Mesodermal cell (in vitro differentiated cells): Measurements from ENCODE around the gene MAG. TPM values are rescaled to one million over a fixed set of nuclear protein-coding genes. Genes with fewer than 3 reads are reported as not detected.

Experiments
- H3K27ac ChIP-seq: 2 replicates; pipeline ENCODE4 v1.7.0; 2013; ENCODE audit warnings: mild to moderate bottlenecking, low read depth, low read length, moderate library complexity; ENCODE audit not compliant: severe bottlenecking
- H3K36me3 ChIP-seq: 2 replicates; pipeline ENCODE4 v1.7.1; 2013; ENCODE audit warnings: mild to moderate bottlenecking, low read length, moderate library complexity; ENCODE audit not compliant: control insufficient read depth, insufficient read depth
- H3K4me1 ChIP-seq: one replicate; pipeline ENCODE4 v1.7.1; 2013; ENCODE audit warnings: mild to moderate bottlenecking, low read length; ENCODE audit not compliant: insufficient read depth, control insufficient read depth, poor library complexity, severe bottlenecking
- H3K4me3 ChIP-seq: 2 replicates; pipeline ENCODE4 v1.7.0; 2013; ENCODE audit warnings: low read length, control low read depth, mild to moderate bottlenecking; ENCODE audit not compliant: insufficient read depth, poor library complexity, severe bottlenecking; ENCODE audit errors: extremely low read depth
- H3K9me3 ChIP-seq: 2 replicates; pipeline ENCODE4 v1.7.1; 2013; ENCODE audit warnings: mild to moderate bottlenecking, low read length, moderate library complexity; ENCODE audit not compliant: control insufficient read depth
- WGBS, 2 experiments: methylation state at CpG; one replicate each; pipeline ENCODE4 v1.1.5; 2013; ENCODE audit warnings: missing lambda C conversion rate in 2 of 2; ENCODE audit not compliant: insufficient coverage in 2 of 2; 5-methylcytosine and 5-hydroxymethylcytosine counted together
- polyA plus RNA-seq, 2 experiments: library from polyadenylated mRNA; stranded (reverse); fragments of 50-300 nt; gene quantifications; one replicate each; pipeline ENCODE4 v1.2.3, GENCODE V29; 2013

MAG gene
- polyA plus RNA-seq (2013, experiment 1 of 2) = not detected
- not detected for polyA plus RNA-seq (2013, experiment 2 of 2)

- H3K27ac ChIP-seq = no peak within 1 kb of the TSS
- no peaks in the 10 kb centered on the region for H3K36me3 ChIP-seq
- H3K4me3 ChIP-seq = no peak within 1 kb of the TSS
- H3K4me1 ChIP-seq = peaks cover 5% of the 10 kb centered on the region
- H3K9me3 ChIP-seq = no peaks in the 10 kb centered on the region
- 80% methylated on average over 7 to 12 of the region's 12 CpGs for WGBS, 2 experiments
Measured at GRCh38 chr19:35291916-35292315, at the start of gene MAG. MAG (plus strand) TSS chr19:35292161; CDS start chr19:35295409, 3,248 bp downstream.

DNA sequence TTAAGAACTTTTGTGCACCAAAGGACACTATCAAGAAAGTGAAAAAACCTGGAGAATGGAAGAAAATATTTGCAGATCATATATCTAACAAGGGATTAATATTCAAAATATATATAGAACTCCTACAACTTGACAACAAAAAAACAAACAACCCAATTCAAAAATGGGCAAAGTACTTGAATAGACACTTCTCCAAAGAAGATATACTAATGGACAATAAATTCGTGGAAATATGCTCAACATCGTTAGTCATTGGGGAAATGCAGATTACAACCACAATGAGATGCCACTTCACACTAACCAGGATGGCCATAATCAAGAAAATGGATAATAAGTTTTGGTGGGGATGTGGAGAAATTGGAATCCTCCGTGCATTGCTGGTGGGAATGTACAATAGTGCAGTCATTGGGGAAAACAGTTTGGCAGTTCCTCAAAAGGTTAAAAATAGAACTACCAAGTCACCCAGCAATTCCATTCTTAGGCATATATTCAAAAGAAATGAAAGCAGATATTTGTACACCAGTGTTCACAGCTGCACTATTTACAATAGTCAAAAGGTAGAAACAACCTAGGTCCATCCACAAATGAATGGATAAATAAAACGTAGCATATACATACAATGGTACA is 45.4 kb upstream of the MAG start:
- no peak overlapping the region for H3K27ac ChIP-seq
- H3K9me3 ChIP-seq = no peaks in the 10 kb centered on the region
- H3K4me3 ChIP-seq = no peak overlapping the region
- H3K4me1 ChIP-seq = peaks cover 7% of the 10 kb centered on the region
- peaks cover 7% of the 10 kb centered on the region for H3K36me3 ChIP-seq
- 88 to 100% methylated on average over 1 of the region's 4 CpGs for WGBS, 2 experiments

DNA sequence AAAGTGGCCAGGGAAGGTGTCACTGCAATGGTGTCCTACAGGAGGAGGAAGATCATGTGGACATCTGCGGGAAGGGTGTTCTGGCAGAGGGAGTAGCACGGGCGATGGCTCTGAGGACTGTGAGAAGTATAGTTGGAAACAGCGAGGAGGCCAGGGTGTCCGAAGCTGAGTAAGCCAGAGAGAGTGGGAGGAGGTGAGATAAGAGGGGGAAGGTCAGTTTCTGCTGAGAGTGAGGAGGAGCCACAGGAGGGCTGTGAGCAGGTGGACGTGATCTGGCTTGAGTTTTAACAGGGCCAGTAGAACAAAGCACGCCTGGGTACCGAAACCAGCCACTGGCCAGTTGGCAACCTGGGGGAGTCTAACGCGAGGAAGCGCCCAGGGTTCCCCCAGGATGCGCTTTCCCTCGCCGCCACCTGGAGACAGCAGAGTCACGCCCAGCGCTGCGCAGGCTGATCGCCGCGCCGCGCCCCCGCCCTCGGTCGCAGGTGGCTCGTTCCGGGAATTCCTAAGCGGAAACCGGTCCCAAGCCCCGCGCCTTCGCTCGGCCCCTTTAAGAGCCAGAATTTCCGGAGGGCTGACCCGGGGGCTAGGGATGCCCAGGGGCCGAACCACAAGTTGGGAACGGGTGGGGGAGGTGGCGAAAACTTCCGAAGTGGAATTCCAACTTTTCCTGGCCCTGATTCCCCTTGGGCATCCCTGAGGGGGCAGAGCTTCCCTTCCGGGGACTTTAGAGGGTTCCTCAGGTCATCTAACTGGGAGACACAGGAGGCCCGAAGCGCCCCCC is 44.2 kb upstream of the MAG start:
- Histone ChIP-seq H3K4me3 (peak overlapping the region; percentile 48), H3K4me1 (peaks cover 7% of the 10 kb centered on the region), H3K27ac (peak overlapping the region; percentile 69), H3K36me3 (peaks cover 7% of the 10 kb centered on the region), H3K9me3 (no peaks in the 10 kb centered on the region)
- 3 to 4% methylated on average over 36 to 40 of the region's 42 CpGs for WGBS, 2 experiments

- Histone ChIP-seq H3K36me3 (peaks cover 7% of the 10 kb centered on the region), H3K27ac (peak within 1 kb of the TSS; percentile 69), H3K4me1 (peaks cover 7% of the 10 kb centered on the region), H3K4me3 (peak within 1 kb of the TSS; percentile 48), H3K9me3 (no peaks in the 10 kb centered on the region)
- WGBS, 2 experiments = 0 to 1% methylated on average over 46 to 50 of the region's 69 CpGs
Measured at GRCh38 chr19:35248310-35249145, 43.4 kb upstream of the MAG start, which contains the start of gene LSR. LSR (plus strand) TSS chr19:35249002; CDS start chr19:35249023, 21 bp downstream.

GRCh38 chr19:35249146-35249847 is 42.7 kb upstream of the MAG start:
- 3 to 5% methylated on average over 20 to 33 of the region's 39 CpGs for WGBS, 2 experiments
- H3K27ac ChIP-seq = no peak overlapping the region
- H3K4me1 ChIP-seq = peaks cover 7% of the 10 kb centered on the region
- H3K36me3 ChIP-seq = peaks cover 7% of the 10 kb centered on the region
- H3K9me3 ChIP-seq = no peaks in the 10 kb centered on the region
- peak overlapping the region; percentile 48 for H3K4me3 ChIP-seq

GRCh38 chr19:35249848-35250711 is 41.9 kb upstream of the MAG start:
- no peaks in the 10 kb centered on the region for H3K9me3 ChIP-seq
- 88 to 93% methylated on average over 33 to 34 of the region's 34 CpGs for WGBS, 2 experiments
- peaks cover 15% of the 10 kb centered on the region for H3K36me3 ChIP-seq
- peak overlapping the region; percentile 48 for H3K4me3 ChIP-seq
- H3K27ac ChIP-seq = no peak overlapping the region
- peaks cover 7% of the 10 kb centered on the region for H3K4me1 ChIP-seq

GRCh38 chr19:35251456-35251855 is 40.5 kb upstream of the MAG start:
- peaks cover 18% of the 10 kb centered on the region for H3K36me3 ChIP-seq

DNA sequence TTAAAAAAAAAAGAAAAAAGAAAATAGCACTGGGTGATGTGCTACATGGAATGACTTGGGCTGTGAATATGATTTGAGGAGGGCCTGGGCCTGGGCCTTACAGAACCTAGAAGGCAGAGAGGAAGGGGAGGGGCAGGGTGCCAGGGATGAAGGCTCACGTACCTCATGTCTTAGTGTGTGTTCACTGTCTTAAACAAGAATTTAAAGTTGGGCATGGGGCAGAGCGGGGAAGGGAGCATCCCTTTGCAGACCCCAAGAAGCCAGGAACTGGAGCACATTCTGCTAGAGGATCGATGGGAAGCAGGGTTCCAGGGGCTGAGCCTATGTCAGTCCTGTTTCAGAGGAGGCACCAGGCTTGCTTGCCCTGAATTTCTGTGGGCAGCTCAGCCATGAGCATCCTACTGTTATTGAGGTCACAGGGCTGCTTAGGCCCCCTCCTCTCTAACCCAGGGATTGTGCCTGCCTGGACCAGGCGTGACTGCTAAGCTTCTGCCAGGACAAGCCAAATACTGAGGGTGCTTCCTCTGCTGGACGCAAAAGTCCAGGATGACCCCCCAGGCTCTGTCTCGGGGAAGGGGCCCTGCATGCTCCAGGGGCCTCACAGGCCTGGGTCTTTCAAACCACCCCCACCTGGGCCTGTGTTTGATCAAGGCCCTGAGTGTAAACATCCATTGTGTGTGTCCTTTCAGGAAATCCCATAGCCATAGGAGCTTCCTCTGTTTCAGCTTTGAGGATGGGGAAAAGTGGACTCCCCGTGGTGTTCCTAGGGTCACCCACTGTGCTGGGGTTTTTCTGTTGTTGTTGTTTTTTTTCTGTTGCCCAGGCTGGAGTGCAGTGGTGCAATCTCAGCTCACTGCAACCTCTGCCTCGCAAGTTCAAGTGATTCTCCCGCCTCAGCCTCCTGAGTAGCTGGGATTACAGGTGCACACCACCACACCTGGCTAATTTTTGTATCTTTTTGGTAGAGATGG is 38.4 kb upstream of the MAG start:
- WGBS, 2 experiments = 79 to 85% methylated on average over 7 to 9 of the region's 9 CpGs

More at GRCh38 chr19:35251456-35251855, 40.5 kb upstream of the MAG start:
- no peaks in the 10 kb centered on the region for H3K9me3 ChIP-seq
- H3K4me3 ChIP-seq = no peak overlapping the region
- 95 to 100% methylated on average over 2 of the region's 2 CpGs for WGBS, 2 experiments
- peaks cover 7% of the 10 kb centered on the region for H3K4me1 ChIP-seq
- no peak overlapping the region for H3K27ac ChIP-seq

More for the DNA sequence above, 38.4 kb upstream of the MAG start:
- Histone ChIP-seq H3K4me1 (no peaks in the 10 kb centered on the region), H3K27ac (no peak overlapping the region), H3K4me3 (no peak overlapping the region), H3K36me3 (peaks cover 18% of the 10 kb centered on the region), H3K9me3 (no peaks in the 10 kb centered on the region)
